Measurements from ENCODE around the gene CSF3.

- TF ChIP-seq POLR2A (IDR thresholded peaks at IDR 0.05) (no peak), CTCF (IDR thresholded peaks at IDR 0.05) (no peak)
Observed at GRCh38 chr17:40018211-40019121, 3.2 kb downstream of the CSF3 start.

All from thyroid gland (tissue), 4 donors.